ENCODE measurements around the gene EDNRA. TPM values are rescaled to one million over a fixed set of nuclear protein-coding genes. Genes with fewer than 3 reads are reported as not detected.

The EDNRA gene
- total RNA-seq, 2 experiments from 2014 or later = not detected

DNA sequence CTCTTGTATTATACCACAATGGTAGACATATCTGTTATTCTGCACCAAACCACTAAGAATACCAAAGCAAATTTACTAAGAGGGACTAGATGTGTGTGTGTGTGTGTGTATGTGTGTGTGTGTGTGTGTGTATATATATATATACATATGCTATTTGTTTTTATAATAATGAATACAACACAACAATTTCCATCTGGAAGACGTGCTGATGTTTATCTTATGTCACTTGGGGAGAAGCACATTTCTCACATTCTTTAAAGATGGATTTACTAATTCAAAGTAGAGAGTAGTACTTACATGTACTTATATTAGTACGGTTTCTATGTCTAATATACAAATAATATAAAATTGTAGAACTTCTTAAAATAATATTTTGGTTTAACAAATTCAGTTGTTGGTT lies 52.0 kb downstream of the EDNRA start:
- Mint-ChIP-seq H3K36me3 (ENCODE audit: low read depth) (no peaks in the 10 kb centered on the region), H3K4me1 (no peaks in the 10 kb centered on the region), H3K27me3 (peaks cover 19% of the 10 kb centered on the region), H3K9me3 (no peaks in the 10 kb centered on the region), H3K27ac (no peak overlapping the region), H3K4me3 (no peak overlapping the region)
- POLR2A ChIA-PET = no interaction called here
- CTCF ChIA-PET = no interaction called here
- no peak for DNase-seq

DNA sequence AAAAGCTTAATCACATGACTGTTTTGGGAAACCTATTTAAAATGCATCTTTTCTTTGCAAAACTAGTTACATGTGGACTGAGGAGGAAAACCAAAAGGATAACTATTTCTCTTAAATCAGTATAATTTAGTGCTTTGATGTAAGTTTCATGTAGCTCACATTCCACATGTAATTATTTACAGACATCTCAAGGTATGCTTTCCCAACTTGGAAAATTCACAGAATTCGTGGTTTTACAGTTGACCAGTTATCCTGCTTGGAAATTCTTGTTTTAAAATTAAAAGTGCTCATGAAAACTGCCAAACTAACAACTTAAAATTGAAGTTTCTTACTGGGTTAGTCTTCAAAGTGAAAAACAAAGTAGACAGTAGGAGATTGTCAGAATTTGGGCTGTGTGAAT lies 52.4 kb downstream of the EDNRA start:
- H3K4me1 Mint-ChIP-seq = no peaks in the 10 kb centered on the region
- CTCF ChIA-PET = no interaction called here

DNA sequence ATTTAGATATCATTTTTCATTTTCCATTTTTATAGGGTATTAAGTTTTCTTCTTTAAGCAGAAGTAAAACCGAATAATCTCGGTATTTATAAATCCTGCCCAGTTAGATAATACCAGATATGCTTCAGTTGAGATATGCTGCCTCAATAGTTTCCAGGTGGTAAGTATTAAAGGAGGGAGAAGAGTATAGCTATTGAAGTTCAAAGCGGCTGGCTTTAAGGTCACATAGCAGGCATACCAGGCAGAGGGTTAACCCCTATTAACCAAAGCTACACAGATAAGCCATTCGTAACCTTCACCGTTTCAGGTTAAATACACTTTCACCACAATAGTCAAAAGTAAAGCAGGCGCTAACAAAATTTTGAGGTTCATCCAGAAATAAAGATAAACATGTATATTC lies 54.2 kb downstream of the EDNRA start:
- no peak overlapping the region for H3K27ac Mint-ChIP-seq
- peaks cover 20% of the 10 kb centered on the region for H3K27me3 Mint-ChIP-seq
- H3K36me3 Mint-ChIP-seq (ENCODE audit: low read depth) = no peaks in the 10 kb centered on the region
- H3K9me3 Mint-ChIP-seq = no peaks in the 10 kb centered on the region
- no peak overlapping the region for H3K4me3 Mint-ChIP-seq
- CTCF ChIA-PET = interaction anchor here (1.0 to 1.1 kb wide), 2 partner anchors 17 to 332 kb away, joined by 3 to 4 read pairs; no protein-coding TSS in a partner anchor
- H3K4me1 Mint-ChIP-seq = no peaks in the 10 kb centered on the region
- no peak for DNase-seq
- POLR2A ChIA-PET = no interaction called here

More for the DNA sequence above, 52.4 kb downstream of the EDNRA start:
- no peak overlapping the region for H3K4me3 Mint-ChIP-seq
- H3K27ac Mint-ChIP-seq = no peak overlapping the region
- POLR2A ChIA-PET = no interaction called here
- H3K27me3 Mint-ChIP-seq = peaks cover 19% of the 10 kb centered on the region
- DNase-seq = no peak
- H3K9me3 Mint-ChIP-seq = no peaks in the 10 kb centered on the region
- no peaks in the 10 kb centered on the region for H3K36me3 Mint-ChIP-seq (ENCODE audit: low read depth)

DNA sequence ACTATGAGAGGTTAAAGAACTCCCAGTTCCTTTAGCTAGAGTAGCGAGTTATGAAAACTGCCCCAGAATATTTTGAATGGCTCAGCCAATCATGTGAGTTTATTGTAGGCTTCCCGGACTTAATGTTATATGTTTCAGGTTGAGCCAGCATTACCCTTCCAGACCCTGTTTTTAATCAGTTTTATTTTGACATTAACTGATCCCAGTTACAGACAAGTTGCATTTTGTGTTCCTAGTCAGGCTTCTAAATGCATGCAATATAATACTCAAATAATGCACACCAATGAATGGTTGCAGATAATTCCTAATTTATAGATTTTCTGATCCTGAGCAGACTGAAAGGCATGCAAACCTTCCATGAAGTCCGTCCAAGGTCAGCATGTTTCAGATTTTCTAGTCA lies 57.8 kb downstream of the EDNRA start:
- no peaks in the 10 kb centered on the region for H3K4me1 Mint-ChIP-seq
- no peak for DNase-seq
- no peaks in the 10 kb centered on the region for H3K9me3 Mint-ChIP-seq
- H3K4me3 Mint-ChIP-seq = no peak overlapping the region
- ChIA-PET CTCF (interaction anchor here (1.6 to 2.0 kb wide), 2 partner anchors 19 to 20 kb away, joined by 6 to 8 read pairs; no protein-coding TSS in a partner anchor), POLR2A (no interaction called here)
- no peak overlapping the region for H3K27ac Mint-ChIP-seq
- H3K27me3 Mint-ChIP-seq = peaks cover 20% of the 10 kb centered on the region
- H3K36me3 Mint-ChIP-seq (ENCODE audit: low read depth) = no peaks in the 10 kb centered on the region

DNA sequence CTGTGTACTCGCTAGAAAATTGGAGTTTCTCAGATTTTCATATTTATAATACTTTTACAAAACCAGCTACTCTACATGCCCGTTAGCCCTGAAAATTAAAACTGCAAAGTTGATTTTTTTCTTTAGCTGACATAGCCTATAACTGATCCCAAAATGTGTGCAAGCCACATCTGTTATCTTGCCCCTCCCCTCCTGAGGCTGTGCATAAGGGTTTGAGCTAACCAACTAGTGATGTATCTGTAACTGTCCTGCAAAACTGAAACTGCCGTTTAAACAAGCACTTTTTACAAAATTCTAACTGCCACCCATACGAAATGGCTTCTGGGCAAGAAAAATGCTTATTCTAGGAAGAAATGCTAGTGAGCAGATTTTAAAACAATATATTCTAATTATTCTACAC lies 59.1 kb downstream of the EDNRA start:
- no peak overlapping the region for H3K27ac Mint-ChIP-seq
- H3K27me3 Mint-ChIP-seq = peaks cover 22% of the 10 kb centered on the region
- H3K36me3 Mint-ChIP-seq (ENCODE audit: low read depth) = no peaks in the 10 kb centered on the region
- no peak overlapping the region for H3K4me3 Mint-ChIP-seq
- no peaks in the 10 kb centered on the region for H3K9me3 Mint-ChIP-seq
- no peak for DNase-seq
- ChIA-PET POLR2A (no interaction called here), CTCF (interaction anchor here (1.1 to 2.0 kb wide), 2 partner anchors 21 to 379 kb away, joined by 3 to 8 read pairs; no protein-coding TSS in a partner anchor)
- no peaks in the 10 kb centered on the region for H3K4me1 Mint-ChIP-seq

DNA sequence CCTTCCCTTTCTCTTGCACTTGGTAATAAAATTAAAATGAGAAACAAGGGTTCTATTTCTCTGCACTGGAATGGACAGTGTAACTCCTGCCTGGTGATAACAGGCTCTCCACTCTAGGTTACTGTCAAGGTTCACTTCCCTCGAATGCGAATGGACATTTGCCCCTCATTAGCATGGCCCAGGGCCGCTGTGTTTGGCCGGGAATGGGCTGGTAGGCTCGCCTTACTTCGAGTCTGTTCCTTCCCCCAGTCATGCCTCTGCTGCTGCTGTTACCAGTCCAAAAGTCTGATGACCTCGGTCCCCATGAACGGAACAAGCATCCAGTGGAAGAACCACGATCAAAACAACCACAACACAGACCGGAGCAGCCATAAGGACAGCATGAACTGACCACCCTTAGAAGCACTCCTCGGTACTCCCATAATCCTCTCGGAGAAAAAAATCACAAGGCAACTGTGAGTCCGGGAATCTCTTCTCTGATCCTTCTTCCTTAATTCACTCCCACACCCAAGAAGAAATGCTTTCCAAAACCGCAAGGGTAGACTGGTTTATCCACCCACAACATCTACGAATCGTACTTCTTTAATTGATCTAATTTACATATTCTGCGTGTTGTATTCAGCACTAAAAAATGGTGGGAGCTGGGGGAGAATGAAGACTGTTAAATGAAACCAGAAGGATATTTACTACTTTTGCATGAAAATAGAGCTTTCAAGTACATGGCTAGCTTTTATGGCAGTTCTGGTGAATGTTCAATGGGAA lies 61.5 kb downstream of the EDNRA start:
- Mint-ChIP-seq H3K27me3 (peaks cover 21% of the 10 kb centered on the region), H3K36me3 (ENCODE audit: low read depth) (no peaks in the 10 kb centered on the region), H3K4me1 (peaks cover 2% of the 10 kb centered on the region), H3K4me3 (no peak overlapping the region), H3K27ac (no peak overlapping the region), H3K9me3 (no peaks in the 10 kb centered on the region)
- ChIA-PET CTCF (no interaction called here), POLR2A (no interaction called here)
- DNase-seq = no peak

DNA sequence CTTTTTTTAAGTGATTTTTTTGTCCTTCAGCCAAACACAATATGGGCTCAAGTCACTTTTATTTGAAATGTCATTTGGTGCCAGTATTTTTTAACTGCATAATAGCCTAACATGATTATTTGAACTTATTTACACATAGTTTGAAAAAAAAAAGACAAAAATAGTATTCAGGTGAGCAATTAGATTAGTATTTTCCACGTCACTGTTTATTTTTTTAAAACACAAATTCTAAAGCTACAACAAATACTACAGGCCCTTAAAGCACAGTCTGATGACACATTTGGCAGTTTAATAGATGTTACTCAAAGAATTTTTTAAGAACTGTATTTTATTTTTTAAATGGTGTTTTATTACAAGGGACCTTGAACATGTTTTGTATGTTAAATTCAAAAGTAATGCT lies 62.1 kb downstream of the EDNRA start:
- POLR2A ChIA-PET = no interaction called here
- Mint-ChIP-seq H3K27ac (no peak overlapping the region), H3K27me3 (peaks cover 21% of the 10 kb centered on the region), H3K36me3 (ENCODE audit: low read depth) (no peaks in the 10 kb centered on the region), H3K4me1 (peaks cover 4% of the 10 kb centered on the region), H3K9me3 (no peaks in the 10 kb centered on the region), H3K4me3 (no peak overlapping the region)
- CTCF ChIA-PET = no interaction called here
- DNase-seq = no peak

DNA sequence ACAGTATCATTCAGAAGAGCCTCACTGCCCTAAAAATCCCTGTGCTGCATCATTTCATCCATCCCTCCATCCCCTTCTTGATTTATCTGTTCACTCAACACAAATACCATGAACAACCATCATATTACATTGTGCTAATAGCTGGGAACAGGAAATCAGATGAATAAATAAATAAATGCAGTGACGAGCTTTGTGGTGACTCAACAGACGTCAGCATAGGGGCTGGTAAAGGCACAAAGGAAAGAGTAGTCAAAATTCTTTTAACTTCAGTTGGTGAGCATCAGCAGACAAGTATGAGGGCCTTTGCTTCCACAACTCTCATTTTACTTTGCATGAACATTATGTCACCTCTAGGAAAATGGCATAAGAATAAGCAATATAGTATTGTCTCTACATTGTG lies 65.5 kb downstream of the EDNRA start:
- CTCF ChIA-PET = no interaction called here
- no peak overlapping the region for H3K27ac Mint-ChIP-seq
- H3K4me1 Mint-ChIP-seq = peaks cover 14% of the 10 kb centered on the region
- no peak for DNase-seq
- no peaks in the 10 kb centered on the region for H3K36me3 Mint-ChIP-seq (ENCODE audit: low read depth)
- no peak overlapping the region for H3K4me3 Mint-ChIP-seq
- H3K9me3 Mint-ChIP-seq = no peaks in the 10 kb centered on the region
- H3K27me3 Mint-ChIP-seq = peaks cover 8% of the 10 kb centered on the region
- POLR2A ChIA-PET = no interaction called here

DNA sequence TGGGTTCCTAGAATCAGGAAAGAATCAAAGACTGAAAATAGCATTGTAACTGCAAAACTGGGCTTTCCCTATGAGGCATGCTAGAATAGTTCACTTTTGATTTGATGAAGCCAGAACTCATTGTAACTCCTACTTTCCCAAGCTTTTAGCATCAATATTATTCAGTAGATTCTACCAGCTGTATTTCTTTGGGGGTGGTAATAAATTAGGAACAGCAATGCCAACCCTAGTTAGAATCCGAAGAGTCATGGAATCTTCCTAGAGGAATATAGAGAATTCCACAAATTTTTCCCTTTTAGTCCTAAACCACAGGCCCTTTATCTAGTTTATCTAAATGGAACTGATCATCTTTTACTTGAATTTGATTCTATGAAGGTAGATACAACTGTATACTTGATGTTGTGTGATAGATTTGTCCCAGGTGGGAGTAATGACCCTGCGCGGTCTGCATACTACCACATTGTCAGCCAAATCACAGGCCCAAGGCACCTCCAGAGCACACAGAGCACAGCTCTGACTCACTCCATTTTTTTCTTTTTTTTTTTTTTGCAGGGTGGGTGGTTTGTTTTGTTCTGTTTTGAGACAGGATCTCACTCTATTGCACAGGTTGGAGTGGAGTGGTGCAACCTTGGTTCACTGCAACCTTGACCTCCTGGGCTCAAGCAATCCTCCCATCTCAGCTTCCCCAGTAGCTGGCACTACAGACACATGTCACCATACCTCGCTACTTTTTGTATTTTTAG lies 66.6 kb downstream of the EDNRA start:
- ChIA-PET CTCF (interaction anchor here (0.9 kb wide), 1 partner anchor 319 kb away, joined by 4 read pairs; no protein-coding TSS in a partner anchor), POLR2A (no interaction called here)
- H3K27me3 Mint-ChIP-seq = peaks cover 13% of the 10 kb centered on the region

DNA sequence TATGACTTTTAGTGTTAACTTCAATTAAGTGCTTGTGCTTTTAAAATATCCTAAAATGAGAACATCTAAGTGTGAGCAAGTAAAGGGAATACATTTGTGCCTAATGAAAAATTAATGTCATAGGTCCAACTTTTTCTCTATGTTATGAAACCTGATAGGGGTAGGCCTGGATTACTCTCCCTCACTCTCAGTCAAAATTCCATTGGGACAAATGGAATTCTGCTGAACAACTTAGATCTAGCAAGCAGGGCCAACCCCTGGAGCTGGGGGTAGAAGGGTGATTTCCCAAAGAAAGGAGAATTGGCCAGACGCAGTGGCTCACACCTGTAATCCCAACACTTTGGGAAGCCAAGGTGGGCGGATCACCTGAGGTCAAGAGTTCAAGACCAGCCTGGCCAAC lies 67.4 kb downstream of the EDNRA start:
- no peaks in the 10 kb centered on the region for H3K36me3 Mint-ChIP-seq (ENCODE audit: low read depth)
- DNase-seq = no peak
- peaks cover 3% of the 10 kb centered on the region for H3K9me3 Mint-ChIP-seq
- peaks cover 14% of the 10 kb centered on the region for H3K4me1 Mint-ChIP-seq
- H3K27ac Mint-ChIP-seq = no peak overlapping the region
- no peak overlapping the region for H3K4me3 Mint-ChIP-seq
- POLR2A ChIA-PET = interaction anchor here (0.8 kb wide), 1 partner anchor 22 kb away, joined by 3 read pairs; no protein-coding TSS in a partner anchor
- CTCF ChIA-PET = interaction anchor here (0.9 kb wide), 1 partner anchor 318 kb away, joined by 4 read pairs; no protein-coding TSS in a partner anchor
- H3K27me3 Mint-ChIP-seq = peaks cover 13% of the 10 kb centered on the region

More for the DNA sequence above, 66.6 kb downstream of the EDNRA start:
- DNase-seq = no peak
- Mint-ChIP-seq H3K27ac (no peak overlapping the region), H3K4me3 (no peak overlapping the region), H3K4me1 (peaks cover 14% of the 10 kb centered on the region), H3K36me3 (ENCODE audit: low read depth) (no peaks in the 10 kb centered on the region), H3K9me3 (peaks cover 3% of the 10 kb centered on the region)

DNA sequence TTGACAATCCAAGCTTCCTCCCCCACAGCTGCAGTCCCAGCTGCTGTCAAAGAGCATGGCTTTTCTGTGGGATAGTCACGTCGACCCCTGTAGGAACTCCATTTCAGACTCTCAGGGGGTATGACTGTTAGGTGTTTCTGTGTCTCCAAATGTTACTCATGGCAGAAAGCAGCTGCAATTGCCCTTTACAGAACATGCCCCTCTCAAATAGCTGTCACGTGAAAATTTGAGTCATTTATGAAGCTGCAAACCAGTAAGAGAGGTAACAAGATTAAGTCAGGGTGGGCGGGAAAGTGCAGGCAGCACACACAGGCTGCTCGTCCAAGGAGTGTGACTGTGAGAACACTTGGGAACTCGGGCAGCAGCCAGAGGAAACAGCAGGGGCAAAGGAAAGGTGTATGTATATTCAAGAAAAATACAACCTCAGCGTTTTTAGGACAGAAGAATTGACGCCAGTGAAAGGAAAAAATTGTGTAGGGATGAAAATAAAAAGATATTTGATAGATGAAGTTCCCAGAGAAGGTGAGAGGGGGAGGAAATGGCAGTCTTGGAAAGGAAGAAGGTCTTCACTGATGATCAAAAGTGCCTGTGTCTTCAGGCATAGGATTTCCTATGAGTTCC lies 69.8 kb downstream of the EDNRA start:
- Mint-ChIP-seq H3K9me3 (peaks cover 3% of the 10 kb centered on the region), H3K27ac (no peak overlapping the region), H3K4me3 (peak overlapping the region; percentile 3), H3K36me3 (ENCODE audit: low read depth) (no peaks in the 10 kb centered on the region), H3K27me3 (peaks cover 8% of the 10 kb centered on the region), H3K4me1 (peaks cover 14% of the 10 kb centered on the region)
- CTCF ChIA-PET = no interaction called here
- DNase-seq = no peak
- POLR2A ChIA-PET = no interaction called here

DNA sequence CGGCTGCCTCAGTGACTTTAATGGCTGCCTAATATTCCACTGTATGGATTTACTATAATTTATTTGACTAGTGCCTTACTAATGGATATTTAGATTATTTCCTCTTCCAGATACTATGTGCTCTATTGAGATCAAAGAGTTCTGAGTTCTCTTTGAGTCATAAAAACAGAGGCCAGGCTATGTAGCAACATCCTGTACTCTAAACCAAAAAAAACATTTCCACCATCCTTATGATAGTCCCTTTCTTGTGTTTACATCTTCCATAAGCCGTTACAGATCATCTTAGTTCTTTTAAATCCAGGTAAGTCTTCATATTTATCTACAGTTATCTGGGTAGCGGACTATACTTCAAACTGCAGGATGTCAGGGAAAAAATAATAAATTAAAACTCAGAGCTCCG lies 79.7 kb downstream of the EDNRA start:
- Mint-ChIP-seq H3K4me1 (no peaks in the 10 kb centered on the region), H3K9me3 (no peaks in the 10 kb centered on the region), H3K4me3 (no peak overlapping the region), H3K27me3 (peaks cover 2% of the 10 kb centered on the region), H3K27ac (no peak overlapping the region), H3K36me3 (ENCODE audit: low read depth) (no peaks in the 10 kb centered on the region)
- no peak for DNase-seq
- ChIA-PET CTCF (no interaction called here), POLR2A (no interaction called here)

DNA sequence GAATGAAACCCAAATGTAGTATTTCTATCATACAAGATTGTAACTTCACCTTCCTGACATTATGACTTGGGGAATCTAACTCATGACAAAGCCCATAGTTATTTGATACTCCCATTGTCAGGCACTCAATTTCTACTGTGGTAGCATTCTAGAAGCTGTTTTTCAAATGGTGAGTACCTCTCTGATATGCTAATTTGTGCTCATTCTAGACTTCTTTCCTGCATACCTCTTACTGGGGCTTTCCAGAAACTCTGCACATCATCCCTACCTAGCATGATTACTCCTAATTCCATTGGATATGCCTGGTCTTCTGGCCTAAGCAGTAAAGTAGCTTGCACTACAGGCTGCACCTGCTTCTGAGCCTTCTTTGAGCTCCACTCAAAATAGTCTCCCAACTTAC lies 85.9 kb downstream of the EDNRA start:
- ChIA-PET POLR2A (no interaction called here), CTCF (no interaction called here)
- Mint-ChIP-seq H3K27ac (no peak overlapping the region), H3K27me3 (peaks cover 9% of the 10 kb centered on the region), H3K9me3 (no peaks in the 10 kb centered on the region), H3K36me3 (ENCODE audit: low read depth) (no peaks in the 10 kb centered on the region), H3K4me1 (no peaks in the 10 kb centered on the region), H3K4me3 (no peak overlapping the region)
- no peak for DNase-seq

Data from activated CD4-positive, alpha-beta memory T cell treated with anti-CD3 and anti-CD28 coated beads, Interleukin-2, amount 10 ng/mL, durations not matched to agents 7 days and 5 days (primary cell).